Bronchial epithelial cell (primary cell): Measurements from ENCODE around the gene HSD17B3. TPM values are rescaled to one million over a fixed set of nuclear protein-coding genes. Genes with fewer than 3 reads are reported as not detected.
"Not testable (repeated sequence)": the region's sequence is repeated elsewhere in the genome, so short reads cannot be mapped to it uniquely, and the experiment has no call there.

Experiments used
- DNase-seq: peaks from one replicate; pipeline ENCODE4 v3.0.0-alpha.2; 2010; ENCODE audit warnings: low read depth
- FAIRE-seq: peaks from 2 replicates; lab custom pipeline; 2011; peaks lifted over from hg19 to GRCh38; lab: Jason Lieb, UNC
- H3K27me3 ChIP-seq: 2 replicates; pipeline ENCODE4 v1.5.1; 2011; ENCODE audit warnings: low read length; ENCODE audit not compliant: control insufficient read depth, insufficient read depth
- H3K36me3 ChIP-seq: 2 replicates; pipeline ENCODE4 v1.5.1; 2011; ENCODE audit warnings: low read length; ENCODE audit not compliant: control insufficient read depth, insufficient read depth
- H3K4me3 ChIP-seq: 2 replicates; pipeline ENCODE4 v1.5.1; 2011; ENCODE audit warnings: mild to moderate bottlenecking, low read depth, low read length, control low read depth
- CTCF ChIP-seq: IDR thresholded peaks from 2 replicates; pipeline ENCODE4 v1.5.1; 2011; ENCODE audit warnings: mild to moderate bottlenecking, moderate library complexity, low read length, control low read depth, inconsistent platforms; ENCODE audit not compliant: insufficient read depth, severe bottlenecking
- total RNA-seq: library from RNA; depleted of rRNA; stranded (reverse); fragments of >200 nt; gene quantifications from 2 replicates; pipeline ENCODE4 v1.2.1, GENCODE V29; 2014

HSD17B3 gene
- total RNA-seq, 1 donor from 2014 or later: 0.53 TPM

- no peak for TF ChIP-seq CTCF
- peaks cover 34% of the 10 kb centered on the region for H3K27me3 ChIP-seq
- DNase-seq (no peak), FAIRE-seq (no peak)
- H3K4me3 ChIP-seq: no peak overlapping the region
- H3K36me3 ChIP-seq: no peaks in the 10 kb centered on the region
Observed at GRCh38 chr9:96242811-96243210, 59.2 kb downstream of the HSD17B3 start.

- Histone ChIP-seq H3K36me3 (no peaks in the 10 kb centered on the region), H3K4me3 (no peak overlapping the region), H3K27me3 (peaks cover 41% of the 10 kb centered on the region)
- TF ChIP-seq CTCF: no peak
- FAIRE-seq (peak; percentile 58), DNase-seq (peak; percentile 84)
Observed at GRCh38 chr9:96241391-96241809, 60.6 kb downstream of the HSD17B3 start.

- no peaks in the 10 kb centered on the region for H3K36me3 ChIP-seq
- DNase-seq: no peak
- no peak for FAIRE-seq
- H3K27me3 ChIP-seq: peaks cover 33% of the 10 kb centered on the region
- TF ChIP-seq CTCF: no peak
- no peak overlapping the region for H3K4me3 ChIP-seq
Observed at GRCh38 chr9:96236854-96237550, 65.0 kb downstream of the HSD17B3 start.

GRCh38 chr9:96236337-96236736 lies 65.6 kb downstream of the HSD17B3 start:
- not testable (repeated sequence) for DNase-seq, FAIRE-seq, H3K36me3 ChIP-seq, H3K4me3 ChIP-seq
- peaks cover 33% of the 10 kb centered on the region for H3K27me3 ChIP-seq

GRCh38 chr9:96232539-96233241 lies 69.3 kb downstream of the HSD17B3 start:
- peak; percentile 36 for DNase-seq
- FAIRE-seq: no peak
- TF ChIP-seq CTCF: peak; percentile 88
- peaks cover 15% of the 10 kb centered on the region for H3K27me3 ChIP-seq
- H3K4me3 ChIP-seq: no peak overlapping the region
- no peaks in the 10 kb centered on the region for H3K36me3 ChIP-seq

- FAIRE-seq (no peak), DNase-seq (no peak)
- Histone ChIP-seq H3K36me3 (no peaks in the 10 kb centered on the region), H3K27me3 (peaks cover 15% of the 10 kb centered on the region), H3K4me3 (no peak overlapping the region)
- TF ChIP-seq CTCF: no peak
Observed at GRCh38 chr9:96232164-96232538, 69.8 kb downstream of the HSD17B3 start.
